T-helper 1 cell (primary cell): ENCODE data around the gene EFCAB14.
"Not testable (repeated sequence)": the region's sequence is repeated elsewhere in the genome, so short reads cannot be mapped to it uniquely, and the experiment has no call there.

Source experiments
- DNase-seq, 5 donors: peaks; one replicate each; pipeline ENCODE4 v3.0.0-alpha.2; 2012 to 2020

EFCAB14 gene

GRCh38 chr1:46682064-46682463 is 36.9 kb downstream of the EFCAB14 start:
- DNase-seq: no peak

DNA sequence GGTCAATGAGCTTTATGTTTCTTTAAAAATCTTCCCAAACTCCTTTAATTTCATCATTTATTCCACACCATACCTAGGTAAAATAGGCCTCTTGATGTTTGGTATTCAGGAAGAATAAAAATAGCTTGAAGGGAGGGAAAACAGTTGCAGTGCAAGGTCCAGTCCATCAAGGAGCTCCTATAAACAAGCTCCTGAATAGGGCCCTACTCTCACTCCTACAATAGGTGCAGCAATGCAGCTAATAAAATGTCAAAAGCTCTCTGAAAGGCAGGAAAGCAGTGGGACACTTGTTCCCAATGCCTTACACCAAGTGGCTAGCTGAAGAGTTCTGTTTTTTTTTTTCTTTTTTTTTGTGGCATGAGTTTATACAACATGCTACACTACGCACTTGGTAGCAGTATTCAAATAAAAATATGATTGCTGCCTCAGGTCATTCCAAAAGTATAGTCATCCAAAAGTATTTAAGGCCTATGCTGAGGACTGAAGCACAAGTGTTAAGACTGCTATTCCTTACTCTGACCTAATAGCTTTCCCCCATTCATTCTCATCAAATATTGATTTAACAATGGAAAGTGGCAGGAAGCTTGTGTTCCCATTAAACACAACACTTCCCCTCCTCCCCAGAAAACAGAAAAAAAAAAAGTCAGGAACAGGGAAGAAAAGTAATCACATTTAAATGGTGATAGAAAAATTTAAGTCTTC is 37.4 kb downstream of the EFCAB14 start:
- no peak for DNase-seq

- DNase-seq: no peak
These were observed 38.9 kb downstream of the EFCAB14 start for GRCh38 chr1:46679789-46680573.

- no peak for DNase-seq
These were observed 41.6 kb downstream of the EFCAB14 start for GRCh38 chr1:46677339-46677738.

- DNase-seq: no peak
These were observed 42.4 kb downstream of the EFCAB14 start for GRCh38 chr1:46676531-46676930.

DNA sequence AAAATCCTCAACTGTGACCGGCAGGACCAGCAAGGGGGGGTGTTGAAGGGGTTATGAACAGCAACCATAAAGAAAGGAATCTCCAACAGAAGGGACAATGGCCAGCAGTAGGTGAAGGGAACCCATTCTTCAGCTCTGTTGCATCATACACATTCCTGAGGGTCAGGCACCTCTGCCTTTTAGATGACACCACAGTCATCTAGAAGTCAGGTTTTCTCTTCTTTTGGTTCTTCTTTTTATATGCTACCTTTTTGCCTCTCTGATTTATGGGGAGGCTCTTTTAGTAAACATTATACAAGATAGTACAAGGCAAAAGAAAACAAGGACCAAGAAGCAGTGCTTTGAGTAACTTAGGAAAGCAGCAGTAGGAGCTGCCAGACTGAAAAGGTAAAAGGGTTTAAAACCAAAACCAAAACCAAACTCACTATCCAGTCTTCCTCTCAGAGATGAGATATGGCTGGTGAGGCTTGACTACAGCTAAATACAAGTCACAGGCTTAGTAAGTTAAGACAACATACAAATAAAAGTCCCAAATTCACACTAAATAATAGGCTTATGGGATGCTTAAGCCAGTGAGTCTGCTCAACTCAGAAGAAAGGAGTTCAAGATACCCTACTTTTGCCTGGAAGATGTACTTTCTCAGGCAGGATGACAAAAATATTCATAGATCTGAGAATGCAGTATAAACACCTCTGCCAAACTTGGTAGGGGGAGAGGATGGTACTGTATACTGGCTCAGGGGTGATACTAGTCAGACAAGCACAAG is 43.2 kb downstream of the EFCAB14 start:
- peak in 1 of 5 donors; percentile 63 for DNase-seq

GRCh38 chr1:46673749-46674182 is 45.1 kb downstream of the EFCAB14 start:
- peak in 1 of 5 donors; percentile 21 for DNase-seq

DNA sequence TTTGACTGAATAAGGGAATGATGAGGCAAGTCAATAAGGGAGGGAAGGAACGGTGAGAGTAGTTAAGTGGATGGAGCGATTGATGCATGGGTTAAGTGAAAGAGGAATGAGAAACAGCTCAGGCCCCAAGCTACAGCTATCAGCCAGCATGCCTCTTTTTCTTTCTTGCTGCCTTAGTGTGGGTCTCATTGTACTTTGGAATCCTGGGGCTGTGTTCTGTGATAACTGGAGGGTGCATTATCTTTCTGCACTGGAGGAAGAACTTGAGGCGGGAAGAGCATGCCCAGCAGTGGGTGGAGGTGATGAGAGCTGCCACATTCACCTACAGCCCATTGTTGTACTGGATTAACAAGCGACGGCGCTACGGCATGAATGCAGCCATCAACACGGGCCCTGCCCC is 46.2 kb downstream of the EFCAB14 start:
- DNase-seq: no peak

- no peak for DNase-seq
These were observed 47.4 kb downstream of the EFCAB14 start, which contains the start of gene TEX38 for GRCh38 chr1:46671554-46671953. Gene TEX38 (plus strand): TSS chr1:46671854. CDS start chr1:46671935, 81 bp downstream.

- no peak for DNase-seq
These were observed 48.8 kb downstream of the EFCAB14 start for GRCh38 chr1:46670134-46670533.

DNA sequence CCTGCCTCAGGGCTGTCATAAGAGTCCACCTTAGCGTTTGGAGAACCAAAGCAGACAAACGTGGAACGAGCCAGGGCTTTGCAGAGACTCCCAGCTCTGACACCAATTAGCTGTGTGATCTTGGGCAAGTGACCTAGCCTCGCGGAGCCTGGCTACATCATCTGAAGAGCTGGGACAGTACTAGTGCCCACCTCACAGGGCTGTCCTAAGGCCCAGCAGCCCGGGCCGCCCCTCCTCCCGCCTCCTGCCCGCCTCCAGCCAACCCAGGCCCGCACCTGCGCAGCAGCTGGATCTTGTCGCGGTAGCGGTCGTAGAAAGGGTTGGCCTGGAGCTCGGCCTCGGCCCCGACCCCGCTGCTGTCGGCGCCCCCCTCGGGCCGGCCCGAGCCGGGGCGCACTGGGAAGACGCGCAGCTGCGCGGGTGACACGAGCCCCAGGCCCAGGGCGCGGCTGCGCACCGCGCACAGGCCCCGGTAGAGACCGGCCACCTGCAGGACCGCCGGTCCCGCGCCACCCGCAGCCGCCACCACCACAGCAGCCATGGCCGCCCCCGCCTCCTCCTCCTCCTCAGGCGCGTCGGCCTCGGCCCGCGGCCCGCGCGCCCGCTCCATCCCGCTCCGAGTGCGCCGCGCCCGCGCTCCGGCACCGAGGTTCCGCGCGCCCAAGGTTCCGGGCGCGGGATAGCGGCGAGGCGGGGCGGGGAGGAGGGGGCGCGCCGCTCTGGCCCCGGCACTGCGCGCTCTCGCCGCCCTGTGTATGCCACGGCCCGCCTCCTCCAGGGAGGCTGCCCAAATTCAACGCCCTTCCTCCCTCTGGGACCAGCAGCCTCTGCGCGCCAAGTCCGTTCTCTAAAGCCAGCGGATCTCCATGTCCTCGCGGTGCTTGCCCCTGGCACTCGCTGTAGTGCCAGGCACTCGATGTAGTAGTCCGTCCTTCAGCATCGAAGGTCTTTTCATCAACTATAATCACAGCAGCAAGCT is 50.8 kb downstream of the EFCAB14 start, which contains the start of gene ATPAF1:
Gene ATPAF1, minus strand, starts transcription at position 583 of the 979 bp plus-strand sequence. Its CDS starts 42 bp downstream, at position 541.
- DNase-seq: peak; percentile 26 to 82 (median 41)

DNA sequence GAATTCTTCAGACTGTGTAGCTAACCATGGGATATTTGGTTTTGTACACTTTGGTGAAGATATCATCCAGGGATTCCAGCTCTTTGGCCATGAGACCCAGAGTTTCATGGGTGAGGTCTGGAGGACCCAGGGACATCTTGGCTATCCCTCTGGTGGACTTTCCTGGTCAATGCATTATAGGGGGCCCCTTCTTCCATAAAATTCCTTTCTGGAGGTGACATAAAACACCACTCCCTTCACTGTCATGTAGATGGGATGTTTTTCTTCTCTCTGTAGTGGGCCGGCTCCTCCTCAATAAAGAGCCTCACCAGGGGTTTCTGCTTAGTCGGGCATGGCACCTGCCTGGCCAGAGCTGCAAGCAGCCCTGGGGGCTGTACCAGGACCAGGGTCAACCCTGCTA is 52.9 kb downstream of the EFCAB14 start:
- DNase-seq: no peak

GRCh38 chr1:46662919-46663318 is 56.0 kb downstream of the EFCAB14 start:
- DNase-seq: not testable (repeated sequence)

DNA sequence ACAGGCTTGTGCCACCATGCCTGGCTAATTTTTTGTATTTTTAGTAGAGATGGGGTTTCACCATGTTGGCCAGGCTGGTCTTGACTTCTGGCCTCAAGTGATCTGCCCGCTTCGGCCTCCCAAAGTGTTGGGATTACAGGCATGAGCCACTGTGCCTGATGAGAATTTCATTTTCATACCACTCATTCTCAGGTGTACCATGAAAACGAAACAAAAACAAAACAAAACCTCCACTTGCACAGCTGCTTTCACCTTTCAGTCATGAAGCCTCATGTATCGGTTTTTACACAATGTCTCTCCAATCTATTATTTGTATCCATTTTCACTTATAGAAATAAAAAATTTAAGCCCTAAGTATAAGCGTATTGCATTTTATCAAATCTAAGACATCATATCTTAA is 58.8 kb downstream of the EFCAB14 start:
- DNase-seq: peak in 1 of 5 donors; percentile 14

DNA sequence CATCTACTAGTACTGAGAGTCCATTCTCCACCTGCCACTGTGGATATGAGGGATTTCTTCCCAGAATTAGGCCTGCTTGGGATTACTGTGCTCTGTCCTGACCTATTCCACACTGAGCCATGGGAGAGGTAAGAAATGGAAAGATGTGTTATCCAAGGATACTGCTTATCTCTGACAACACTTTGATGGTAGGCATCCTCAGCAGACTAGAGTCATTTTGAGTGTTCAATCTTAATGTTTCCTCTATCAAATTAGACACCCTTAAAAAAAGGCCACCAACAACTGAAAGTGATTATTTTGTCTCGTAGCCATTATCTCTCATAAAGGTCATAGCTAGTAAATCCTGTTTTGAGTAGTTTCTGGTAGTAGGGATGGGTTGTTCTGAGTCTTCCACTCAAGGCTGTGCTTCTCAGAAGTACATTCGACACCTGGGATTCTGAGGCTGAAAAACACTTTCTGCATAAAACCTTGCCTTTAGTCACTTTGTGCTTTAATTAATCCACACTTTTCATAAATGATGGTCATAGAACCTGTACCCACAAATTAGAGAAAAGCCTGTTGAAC is 59.5 kb downstream of the EFCAB14 start:
- no peak for DNase-seq

- DNase-seq: no peak
These were observed 61.1 kb downstream of the EFCAB14 start for GRCh38 chr1:46657775-46658174.

DNA sequence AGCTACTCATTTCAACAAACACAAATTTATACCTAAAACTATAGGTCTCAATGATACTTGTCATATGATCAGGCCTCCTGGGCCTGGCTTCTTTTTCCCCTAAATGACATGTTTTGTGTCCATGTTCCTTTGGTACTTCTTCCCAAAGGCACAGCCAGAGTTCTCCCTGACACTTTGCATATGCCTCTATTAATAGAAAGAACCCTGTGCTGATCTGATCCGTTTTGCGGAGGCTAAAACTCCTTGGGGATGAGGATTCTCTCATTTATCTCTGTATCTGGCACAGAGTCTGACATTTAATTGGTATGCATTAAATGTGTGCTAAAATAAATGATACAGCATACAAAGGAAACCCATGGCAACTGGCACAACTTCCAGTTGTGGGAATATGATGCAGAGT is 62.3 kb downstream of the EFCAB14 start:
- DNase-seq: no peak

- DNase-seq: no peak
These were observed 63.1 kb downstream of the EFCAB14 start for GRCh38 chr1:46655848-46656247.

DNA sequence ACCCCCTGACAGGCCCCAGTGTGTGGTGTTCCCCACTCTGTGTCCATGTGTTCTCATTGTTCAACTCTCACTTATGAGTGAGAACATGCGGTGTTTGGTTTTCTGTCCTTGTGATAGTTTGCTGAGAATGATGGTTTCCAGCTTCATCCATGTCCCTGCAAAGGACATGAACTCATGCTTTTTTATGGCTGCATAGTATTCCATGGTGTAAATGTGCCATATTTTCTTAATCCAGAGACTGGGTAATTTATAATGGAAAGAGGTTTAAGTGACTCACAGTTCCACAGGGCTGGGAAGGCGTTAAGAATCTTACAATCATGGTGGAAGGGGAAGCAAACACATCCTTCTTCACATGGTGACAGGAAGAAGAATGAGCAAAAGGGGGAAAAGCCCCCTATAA is 64.2 kb downstream of the EFCAB14 start:
- DNase-seq: not testable (repeated sequence)

DNA sequence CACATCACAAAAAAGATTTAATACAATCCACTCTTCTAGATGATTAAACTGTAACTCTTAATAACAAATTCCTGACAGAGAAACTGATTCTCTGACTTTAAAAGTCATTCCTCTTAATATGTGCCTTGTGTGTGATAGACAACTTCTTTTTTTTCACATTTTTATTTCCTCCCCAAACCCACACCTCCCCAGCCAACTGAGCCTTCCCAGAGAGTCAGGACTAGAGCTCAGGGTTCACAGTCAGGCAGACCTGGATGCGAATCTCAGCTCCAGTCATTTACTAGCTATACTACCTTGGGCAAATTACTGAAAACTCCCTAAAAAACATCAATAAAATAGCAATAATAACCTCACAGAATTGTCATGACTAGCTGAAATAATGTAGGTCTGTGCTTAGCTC is 64.9 kb downstream of the EFCAB14 start:
- DNase-seq: no peak

GRCh38 chr1:46653405-46653958 is 65.4 kb downstream of the EFCAB14 start:
- DNase-seq: no peak
